Measurements from ENCODE around the gene FIGN. TPM values are rescaled to one million over a fixed set of nuclear protein-coding genes. Genes with fewer than 3 reads are reported as not detected.

The FIGN gene
- total RNA-seq, 1 experiment from 2014 or later: 14.6 TPM

GRCh38 chr2:163580757-163581156, 155.1 kb downstream of the FIGN start:
- Mint-ChIP-seq H3K27ac (no peak overlapping the region), H3K9me3 (no peaks in the 10 kb centered on the region), H3K4me3 (no peak overlapping the region), H3K4me1 (no peaks in the 10 kb centered on the region), H3K36me3 (ENCODE audit: insufficient read depth in 1 of 3, low read depth in 3 of 3) (no peaks in the 10 kb centered on the region), H3K27me3 (ENCODE audit: low read depth) (no peaks in the 10 kb centered on the region)
- Histone ChIP-seq H3K27me3 (ENCODE audit: insufficient read depth, low read length) (no peaks in the 10 kb centered on the region), H2BK120ac (ENCODE audit: low read depth, low read length, poor library complexity, severe bottlenecking) (no peak overlapping the region), H3K27ac (ENCODE audit: insufficient read length, low read depth, low read length) (no peak overlapping the region), H4K8ac (replicated peaks; ENCODE audit: insufficient read length, low read depth, low read length) (no peak overlapping the region), H3T11ph (ENCODE audit: low read length) (no peak overlapping the region), H2BK12ac (ENCODE audit: insufficient read length, low read depth, low read length) (no peak overlapping the region), H4K91ac (ENCODE audit: insufficient read length, low read depth, low read length) (no peak overlapping the region), H3K56ac (ENCODE audit: insufficient read length, low read depth, low read length) (no peak overlapping the region), H3K79me1 (ENCODE audit: insufficient read depth, low read depth, low read length, poor library complexity, severe bottlenecking) (no peaks in the 10 kb centered on the region), H2AFZ (ENCODE audit: low read length) (no peak overlapping the region), H3K4ac (ENCODE audit: low read depth, low read length) (no peak overlapping the region), H3K14ac (ENCODE audit: insufficient read depth, low read length) (no peak overlapping the region), H2BK15ac (ENCODE audit: low read depth, low read length) (no peak overlapping the region), H2BK20ac (ENCODE audit: low read depth, low read length, poor library complexity, severe bottlenecking) (no peak overlapping the region), H4K5ac (ENCODE audit: insufficient read length, low read depth, low read length) (no peak overlapping the region), H2BK5ac (ENCODE audit: insufficient read length, low read length) (no peak overlapping the region), H3K4me2 (ENCODE audit: insufficient read depth, insufficient read length, low read length) (no peak overlapping the region), H3K23me2 (ENCODE audit: insufficient read length, low read depth, low read length, poor library complexity, severe bottlenecking) (no peaks in the 10 kb centered on the region), H3K23ac (ENCODE audit: insufficient read length, low read depth, low read length) (no peak overlapping the region), H4K20me1 (ENCODE audit: control insufficient read depth, insufficient read depth, insufficient read length) (no peaks in the 10 kb centered on the region), H3K9ac (ENCODE audit: extremely low read depth, insufficient read length, low read length) (no peak overlapping the region), H2AK5ac (ENCODE audit: insufficient read length, low read length) (no peak overlapping the region), H3K4me1 (ENCODE audit: insufficient read depth, low read length) (no peaks in the 10 kb centered on the region), H3K9me3 (ENCODE audit: control insufficient read depth, low read depth, low read length) (no peaks in the 10 kb centered on the region), H3K18ac (ENCODE audit: insufficient read length, low read depth, low read length) (no peak overlapping the region), H3K79me2 (ENCODE audit: insufficient read depth, low read length) (no peaks in the 10 kb centered on the region)
- no peak for DNase-seq
- WGBS (ENCODE audit: extremely low coverage, insufficient read length, low lambda C conversion rate): no CpG with 5 or more reads among the region's 1 CpG
- TF ChIP-seq CTCF (conservative IDR thresholded peaks at IDR 0.05): no peak

All from H9 (cell line).